NCI-H526 treated with DMSO at 0.1 percent for 48 hours (cell line): Measurements from ENCODE around the gene FAM124B.
"Not testable (repeated sequence)": the region's sequence is repeated elsewhere in the genome, so short reads cannot be mapped to it uniquely, and the experiment has no call there.

Experiments used
- DNase-seq: peaks from one replicate; lab custom pipeline; 2025; lab: John Stamatoyannopoulos, UW

Gene FAM124B

DNA sequence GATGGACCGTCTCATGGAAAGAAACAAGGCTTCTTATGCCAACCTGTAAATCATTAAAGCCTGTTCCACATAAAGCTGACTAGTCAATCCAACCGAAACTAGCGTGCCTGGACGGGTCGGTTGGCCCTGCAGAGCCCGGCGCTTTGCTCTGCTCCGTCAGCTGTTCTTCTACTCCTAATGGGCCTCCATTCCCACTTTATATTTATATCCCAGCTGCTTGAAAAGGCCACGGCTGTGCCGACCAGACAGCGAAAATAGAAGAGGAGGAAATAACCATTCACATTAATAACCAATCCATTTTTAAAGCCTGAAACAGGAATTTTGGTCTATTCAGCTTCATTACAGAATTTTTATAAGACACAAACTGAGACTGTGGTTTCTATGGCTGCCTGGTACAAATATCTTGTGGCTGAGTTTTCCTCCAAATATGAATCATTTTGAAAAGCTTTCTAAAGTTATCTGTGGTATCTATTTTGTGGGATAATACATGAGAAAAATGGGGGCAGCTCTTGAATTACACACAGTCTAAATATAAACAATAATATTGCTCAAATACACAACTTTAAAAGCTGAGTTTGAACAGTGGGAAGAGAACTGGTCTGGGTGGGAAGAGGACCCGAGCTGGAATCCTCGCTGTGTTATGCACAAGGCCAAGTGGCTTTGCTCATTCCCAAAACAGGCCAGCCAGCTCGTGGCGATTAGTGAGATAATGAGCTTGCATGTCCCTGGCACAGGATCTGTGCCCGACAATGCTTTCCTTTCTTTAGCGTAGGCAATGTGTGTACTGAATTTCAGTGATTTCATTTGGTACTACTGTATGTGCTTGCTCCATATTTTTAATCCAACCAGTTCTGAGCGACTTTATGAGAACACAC, 10.5 kb upstream of the FAM124B start:
- DNase-seq = no peak

- DNase-seq = no peak
Observed at GRCh38 chr2:224410946-224411561, 9.1 kb upstream of the FAM124B start.

GRCh38 chr2:224408676-224409075, 6.8 kb upstream of the FAM124B start:
- no peak for DNase-seq

- no peak for DNase-seq
Observed at GRCh38 chr2:224407241-224407701, 5.4 kb upstream of the FAM124B start.

GRCh38 chr2:224405841-224406370, 4.0 kb upstream of the FAM124B start:
- DNase-seq = no peak

GRCh38 chr2:224405412-224405811, 3.5 kb upstream of the FAM124B start:
- no peak for DNase-seq

GRCh38 chr2:224404796-224405195, 2.9 kb upstream of the FAM124B start:
- DNase-seq = no peak

DNA sequence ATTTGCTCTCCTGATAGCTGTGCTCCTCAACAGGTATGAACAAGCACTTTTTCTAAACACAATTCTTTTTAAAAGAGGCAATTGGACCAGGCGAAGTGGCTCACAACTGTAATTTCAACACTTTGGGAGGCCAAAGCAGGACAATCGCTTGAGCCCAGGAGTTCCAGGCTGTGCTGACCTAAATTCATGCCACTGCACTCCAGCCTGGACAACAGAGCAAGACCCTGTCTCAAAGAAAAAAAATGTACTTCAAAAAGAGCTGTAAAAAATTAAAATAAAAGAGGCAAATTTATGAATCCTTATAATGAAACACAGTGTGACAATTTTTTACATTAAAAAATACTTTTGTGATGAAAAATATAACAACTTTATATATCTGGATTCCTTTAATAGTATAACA, 1.8 kb upstream of the FAM124B start:
- DNase-seq = no peak

GRCh38 chr2:224400886-224401632, 848 bp downstream of the FAM124B start:
- no peak for DNase-seq

- DNase-seq = no peak
Observed at GRCh38 chr2:224400174-224400810, 1.6 kb downstream of the FAM124B start.

DNA sequence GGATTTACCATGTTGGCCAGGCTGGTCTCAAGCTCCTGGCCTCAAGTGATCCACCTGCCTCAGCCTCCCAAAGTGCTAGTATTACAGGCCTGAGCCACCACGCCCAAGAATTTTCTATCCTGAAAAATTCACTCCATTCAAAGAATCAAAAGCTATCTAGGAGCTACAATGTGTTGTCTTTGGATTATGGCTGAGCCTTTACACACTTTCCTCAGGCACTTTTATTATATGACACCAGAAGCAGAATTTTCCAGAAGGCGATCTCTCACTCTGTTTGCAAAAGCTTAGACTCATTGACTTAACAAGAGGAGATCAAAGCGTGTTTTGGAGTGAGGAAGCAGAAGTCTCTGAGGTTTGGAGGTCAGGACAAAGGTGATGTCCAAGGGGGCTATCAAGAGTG, 3.6 kb downstream of the FAM124B start:
- no peak for DNase-seq

DNA sequence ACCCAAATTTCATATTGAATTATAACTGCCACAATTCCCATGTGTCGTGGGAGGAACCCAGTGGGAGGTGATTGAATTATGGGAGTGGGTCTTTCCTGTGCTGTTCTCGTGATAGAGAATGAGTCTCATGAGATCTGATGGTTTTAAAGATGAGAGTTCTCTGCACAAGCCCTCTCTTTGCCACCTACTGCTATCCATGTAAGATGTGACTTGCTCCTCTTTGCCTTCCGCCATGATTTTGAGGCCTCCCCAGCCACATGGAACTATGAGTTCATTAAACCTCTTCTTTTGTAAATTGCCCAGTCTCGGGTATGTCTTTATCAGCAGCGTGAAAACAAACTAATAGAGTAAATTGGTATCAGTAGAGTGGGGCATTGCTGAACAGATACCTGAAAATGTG, 4.8 kb downstream of the FAM124B start:
- not testable (repeated sequence) for DNase-seq

- DNase-seq = no peak
Observed at GRCh38 chr2:224395620-224396390, 6.1 kb downstream of the FAM124B start.

DNA sequence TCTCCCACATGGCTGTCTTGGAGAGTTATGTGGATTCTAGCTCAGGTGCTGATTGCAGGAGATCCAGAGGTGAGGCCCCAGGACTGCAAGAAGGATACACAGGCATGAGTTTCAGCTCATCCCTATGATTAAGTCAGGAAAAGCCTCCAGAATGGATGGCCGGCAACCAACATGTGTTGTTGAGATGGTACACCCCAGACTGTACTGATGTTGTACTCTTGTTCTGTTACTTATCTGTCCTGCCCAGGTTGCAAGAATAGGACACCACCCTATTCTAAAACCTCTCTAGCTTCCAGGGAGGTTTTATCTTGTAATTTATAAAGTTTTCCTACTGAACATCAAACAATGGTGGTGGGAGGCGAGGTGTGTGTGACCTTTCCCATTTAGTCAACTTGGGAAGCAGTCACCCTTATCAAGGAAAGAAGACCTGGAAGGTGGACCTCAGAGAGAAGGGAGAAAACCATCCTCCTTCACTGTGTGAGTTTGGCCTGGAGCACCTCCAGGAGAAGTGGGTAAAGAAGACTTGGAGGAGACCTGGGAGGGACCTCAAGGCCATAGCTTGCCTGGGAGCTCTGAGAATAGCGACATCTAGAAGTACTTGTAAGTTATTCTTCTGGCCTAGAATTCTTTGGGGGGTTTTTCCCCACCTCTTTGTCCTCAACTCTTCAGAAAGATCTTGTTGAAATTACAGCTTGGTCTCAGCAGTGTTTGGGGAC, 8.6 kb downstream of the FAM124B start:
- DNase-seq = no peak

DNA sequence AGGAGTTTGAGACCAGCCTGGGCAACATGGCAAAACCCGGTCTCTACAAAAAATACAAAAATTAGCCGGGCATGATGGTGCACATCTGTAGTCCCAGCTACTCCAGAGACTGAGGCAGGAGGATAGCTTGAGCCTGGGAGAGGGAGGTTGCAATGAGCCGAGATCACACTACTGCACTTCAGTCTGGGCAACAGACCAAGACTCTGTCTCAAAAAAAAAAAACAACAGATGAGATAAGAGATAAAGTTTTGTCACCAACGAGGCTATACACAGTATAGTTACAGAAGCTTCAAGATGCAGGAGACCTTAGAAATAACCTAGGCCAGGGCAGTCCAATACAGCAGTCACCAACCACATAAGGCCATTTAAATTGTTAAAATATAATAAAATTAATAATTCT, 9.4 kb downstream of the FAM124B start:
- DNase-seq = no peak

DNA sequence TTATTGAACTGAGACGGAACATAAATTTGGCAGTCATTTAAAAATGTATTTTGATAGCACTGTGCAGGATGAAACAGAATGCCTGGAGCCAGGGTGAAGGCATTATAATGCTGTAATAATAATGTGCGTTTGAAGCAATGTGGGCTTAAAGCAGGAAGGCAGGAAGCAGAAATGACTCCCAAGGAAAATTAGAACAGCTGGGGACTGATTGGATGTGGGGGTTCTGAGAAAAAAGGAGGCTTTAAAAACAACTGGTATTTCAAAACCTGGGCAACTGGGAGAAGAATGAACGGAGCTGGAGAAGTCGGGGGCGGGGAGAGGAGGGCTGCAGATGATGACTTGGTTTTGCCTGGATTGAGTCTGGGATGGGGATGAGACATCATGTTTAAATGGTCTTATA, 12.6 kb downstream of the FAM124B start:
- no peak for DNase-seq

- no peak for DNase-seq
Observed at GRCh38 chr2:224386876-224387275, 15.0 kb downstream of the FAM124B start.

DNA sequence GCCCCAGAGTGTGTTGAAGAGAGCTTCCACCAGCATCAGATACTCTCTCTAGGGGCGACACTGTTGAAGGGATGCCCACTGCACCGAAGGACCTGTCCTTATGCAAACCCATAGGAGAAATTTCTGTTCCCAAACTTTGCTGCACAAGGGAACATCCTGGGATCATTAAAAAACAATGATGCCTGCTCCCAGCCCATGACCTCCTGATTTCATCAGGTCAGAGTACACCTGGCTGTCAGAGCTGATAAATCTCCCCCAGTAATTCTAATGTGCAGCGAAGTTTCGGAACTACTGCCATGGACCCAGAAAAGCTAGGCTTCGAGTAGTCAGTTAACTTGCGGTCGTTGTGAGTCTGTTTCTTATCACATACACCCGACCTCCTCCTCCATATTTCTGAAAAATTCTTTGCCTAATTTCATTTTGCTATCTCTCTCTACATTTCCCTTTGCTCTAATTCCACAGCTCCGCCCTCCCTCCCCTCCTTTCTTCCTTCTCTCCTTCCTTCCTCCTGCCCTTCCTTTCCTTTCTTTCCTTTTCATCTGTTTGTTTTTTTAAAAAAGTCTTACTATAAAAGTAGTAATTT, 18.8 kb downstream of the FAM124B start:
- DNase-seq = no peak

- not testable (repeated sequence) for DNase-seq
Observed at GRCh38 chr2:224382280-224382647, 19.6 kb downstream of the FAM124B start.
